ENCODE measurements around the gene ASXL1. TPM values are rescaled to one million over a fixed set of nuclear protein-coding genes. Genes with fewer than 3 reads are reported as not detected.

The ASXL1 gene
- total RNA-seq, 1 experiment from 2014 or later: 52.2 TPM

- TF ChIP-seq REST (IDR thresholded peaks at IDR 0.05; ENCODE audit: low read depth) (no peak), MAX (IDR thresholded peaks at IDR 0.05) (no peak), SIN3A (IDR thresholded peaks at IDR 0.05; ENCODE audit: low read depth) (no peak), ZFX (IDR thresholded peaks at IDR 0.05) (no peak), TCF7L2 (IDR thresholded peaks at IDR 0.05; ENCODE audit: borderline replicate concordance, extremely low read depth, insufficient read depth, insufficient read length) (no peak)
Observed at GRCh38 chr20:32464401-32465091, 106.4 kb downstream of the ASXL1 start (continued).

GRCh38 chr20:32465092-32465900, 107.2 kb downstream of the ASXL1 start:
- Histone ChIP-seq H3K36me3 (ENCODE audit: control insufficient read depth in 1 of 2, insufficient read depth in 2 of 2, low read length in 2 of 2) (no peaks in the 10 kb centered on the region), H3K79me2 (ENCODE audit: insufficient read depth, low read length) (no peaks in the 10 kb centered on the region), H3K4me2 (ENCODE audit: low read length) (no peak overlapping the region), H2AFZ (ENCODE audit: low read depth, low read length, poor library complexity, severe bottlenecking) (no peak overlapping the region), H3K9me2 (ENCODE audit: insufficient read depth) (no peaks in the 10 kb centered on the region), H3K9me3 (ENCODE audit: control insufficient read depth in 1 of 2, insufficient read depth in 1 of 2, low read depth in 1 of 2, low read length in 2 of 2) (no peaks in the 10 kb centered on the region), H3K27ac (ENCODE audit: low read depth, low read length) (no peak overlapping the region), H3K4me1 (ENCODE audit: control insufficient read depth in 1 of 2, insufficient read depth in 2 of 2, low read length in 2 of 2) (no peaks in the 10 kb centered on the region), H3K9ac (ENCODE audit: low read length) (no peak overlapping the region), H3K27me3 (ENCODE audit: insufficient read depth, low read length) (no peaks in the 10 kb centered on the region), H3K4me3 (replicated peaks in 1 of 2; ENCODE audit: low read depth in 1 of 2, low read length in 2 of 2) (no peak overlapping the region), H4K20me1 (ENCODE audit: insufficient read depth) (no peaks in the 10 kb centered on the region)
- intact Hi-C loops (cut with micrococcal nuclease): no loop called here
- ChIA-PET CTCF (no interaction called here), POLR2A (no interaction called here), RAD21 (ENCODE audit: low non-redundant PET in 1 of 2, low total read pairs in 2 of 2, uncharacterized antibody in 2 of 2, unreplicated experiment in 2 of 2) (no interaction called here)
- BruUV-seq (replicated peaks): no TSS peak
- DNase-seq (ENCODE audit: low read depth, low spot score) (no peak), ATAC-seq (no peak)
- TF ChIP-seq REST (IDR thresholded peaks at IDR 0.05; ENCODE audit: low read depth) (no peak), SP1 (IDR thresholded peaks at IDR 0.05; ENCODE audit: low read depth) (no peak), CEBPB (IDR thresholded peaks at IDR 0.05; ENCODE audit: low read depth) (no peak), POLR2AphosphoS5 (IDR thresholded peaks at IDR 0.05; ENCODE audit: low read depth, low read length) (no peak), MAX (IDR thresholded peaks at IDR 0.05) (no peak), ZFX (IDR thresholded peaks at IDR 0.05) (no peak), ELF1 (IDR thresholded peaks at IDR 0.05; ENCODE audit: borderline replicate concordance, low read depth) (no peak), SRF (IDR thresholded peaks at IDR 0.05; ENCODE audit: low read depth) (no peak), ATF3 (IDR thresholded peaks at IDR 0.05) (no peak), YY1 (IDR thresholded peaks at IDR 0.05; ENCODE audit: extremely low read depth, insufficient replicate concordance, low read depth, low read length) (no peak)
